GM18951 (cell line): ENCODE results near the gene PRSS12.
"Not testable (repeated sequence)": the region's sequence is repeated elsewhere in the genome, so short reads cannot be mapped to it uniquely, and the experiment has no call there.

ENCODE experiments used
- POLR2A ChIP-seq: IDR thresholded peaks from 4 replicates; pipeline ENCODE4 v1.6.1; 2011; ENCODE audit warnings: mild to moderate bottlenecking; ENCODE audit not compliant: insufficient read length, insufficient read depth; ENCODE audit errors: extremely low read depth
- in situ Hi-C: fragments of 300-500 bp; cut with MboI; formaldehyde crosslinking; loops from one replicate; pipeline ENCODE4 v1.12.0; 2022; ENCODE audit warnings: low sequenced_read_pairs, mixed read lengths, inconsistent platforms; ENCODE audit not compliant: unreplicated experiment

PRSS12 gene

DNA sequence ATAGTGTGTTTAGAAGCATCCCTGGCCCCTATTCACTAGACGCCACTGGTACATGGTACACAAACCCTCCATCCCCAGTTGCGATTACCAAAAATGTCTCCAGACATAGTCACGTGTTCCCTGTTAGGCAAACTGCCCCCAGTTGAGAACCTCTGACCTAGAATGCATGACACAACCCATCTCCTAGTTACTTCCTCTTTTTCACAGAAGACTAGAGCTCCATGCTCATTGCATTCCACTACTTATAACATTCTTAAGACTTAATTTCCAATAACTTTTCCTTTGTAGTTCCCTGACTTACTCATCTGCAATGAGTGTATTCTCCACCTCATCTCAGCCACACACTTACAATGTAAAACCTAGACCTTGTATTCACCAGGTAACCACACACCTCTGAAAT is 68.6 kb downstream of the PRSS12 start:
- TF ChIP-seq POLR2A = no peak
- in situ Hi-C loops = no loop called here

DNA sequence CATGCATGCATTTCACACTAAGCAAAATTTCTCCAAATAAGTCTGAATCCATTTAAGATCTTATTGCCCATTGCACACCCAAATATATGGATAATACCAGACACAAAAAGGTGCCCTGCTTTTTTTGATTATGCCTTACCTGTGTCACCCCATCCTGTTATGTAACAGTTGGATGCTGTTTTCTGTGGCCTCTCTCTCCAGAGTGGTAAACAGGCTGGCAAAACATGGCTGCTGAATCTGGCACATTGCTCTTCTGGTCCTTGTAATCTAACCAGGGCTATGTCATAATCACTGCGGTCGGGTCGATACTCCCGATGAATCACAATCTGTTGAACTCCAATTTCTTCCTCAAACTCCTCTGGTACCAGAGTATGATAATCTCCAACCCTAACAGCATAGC is 70.1 kb downstream of the PRSS12 start:
- in situ Hi-C loops = no loop called here
- TF ChIP-seq POLR2A = no peak

DNA sequence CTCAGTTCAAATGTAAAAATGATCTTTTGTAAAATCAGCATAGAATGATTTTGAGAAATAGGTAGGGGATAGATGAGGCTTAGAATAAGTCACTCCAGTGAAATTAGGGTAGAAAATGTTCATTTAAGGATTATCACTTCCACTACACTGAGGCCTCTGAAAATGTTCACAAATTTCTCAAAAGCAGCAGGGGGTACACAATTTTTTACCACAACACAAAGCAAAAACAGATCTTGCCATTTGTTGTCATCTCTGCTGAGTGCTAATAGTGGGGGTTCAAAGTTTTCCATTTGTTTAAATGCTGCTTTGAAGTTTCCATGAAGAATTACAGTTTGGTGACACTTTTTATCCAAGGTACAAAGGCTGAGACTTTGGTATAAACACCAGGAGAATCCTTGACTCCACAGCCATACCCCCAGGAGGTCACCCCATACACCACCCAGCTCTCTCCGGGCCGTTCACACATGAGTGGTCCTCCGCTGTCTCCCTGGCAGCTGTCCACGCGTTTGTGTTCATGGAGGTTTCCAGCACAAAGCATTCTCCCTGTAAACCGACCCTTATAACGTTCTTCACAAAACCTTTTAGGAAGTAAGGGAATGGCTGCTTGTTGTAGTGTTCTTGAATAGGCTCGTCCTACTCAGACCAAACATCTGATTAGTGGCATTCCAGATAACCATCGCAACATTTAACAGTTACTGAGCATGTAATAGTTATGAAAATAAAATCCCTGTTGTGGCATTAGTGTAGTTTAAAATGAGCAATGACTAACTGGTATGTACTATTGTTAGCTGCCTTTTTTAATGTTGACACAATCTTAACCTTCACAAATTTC is 71.0 kb downstream of the PRSS12 start:
- in situ Hi-C loops = no loop called here
- peak; percentile 61 for TF ChIP-seq POLR2A

DNA sequence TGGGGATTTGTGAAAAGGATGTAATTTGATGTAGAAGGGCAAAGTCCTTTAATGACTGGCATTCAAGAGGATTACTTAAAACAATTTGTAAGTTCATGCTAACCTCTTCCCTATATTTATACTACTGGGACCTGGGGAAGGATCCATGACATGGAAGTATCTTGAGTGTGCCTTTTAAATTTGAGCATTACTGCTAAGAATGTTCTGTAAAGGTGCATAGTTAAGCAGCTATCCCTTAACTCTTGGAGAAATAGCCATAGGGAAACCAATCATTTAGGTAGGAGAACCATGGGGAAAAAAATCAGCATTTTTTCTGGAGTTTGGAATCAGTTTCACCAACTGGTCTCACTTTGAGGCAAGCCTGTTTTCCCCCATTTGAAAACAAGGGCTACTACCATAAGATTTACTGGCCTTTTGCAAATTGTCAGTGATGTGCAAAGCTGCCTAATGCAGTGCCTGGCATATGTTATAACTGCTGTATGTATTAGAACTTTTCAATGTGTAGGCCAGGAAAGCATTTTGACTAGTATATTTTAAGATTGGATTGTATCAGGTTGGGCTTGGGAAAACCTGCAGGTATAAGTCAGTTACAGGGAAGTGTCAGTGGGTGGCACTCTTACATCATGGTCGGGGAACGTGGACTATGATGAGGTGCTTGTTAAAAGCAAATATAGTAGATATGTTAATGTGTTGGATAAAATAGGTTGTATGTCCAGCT is 72.1 kb downstream of the PRSS12 start:
- in situ Hi-C loops = no loop called here
- peak; percentile 45 for TF ChIP-seq POLR2A

DNA sequence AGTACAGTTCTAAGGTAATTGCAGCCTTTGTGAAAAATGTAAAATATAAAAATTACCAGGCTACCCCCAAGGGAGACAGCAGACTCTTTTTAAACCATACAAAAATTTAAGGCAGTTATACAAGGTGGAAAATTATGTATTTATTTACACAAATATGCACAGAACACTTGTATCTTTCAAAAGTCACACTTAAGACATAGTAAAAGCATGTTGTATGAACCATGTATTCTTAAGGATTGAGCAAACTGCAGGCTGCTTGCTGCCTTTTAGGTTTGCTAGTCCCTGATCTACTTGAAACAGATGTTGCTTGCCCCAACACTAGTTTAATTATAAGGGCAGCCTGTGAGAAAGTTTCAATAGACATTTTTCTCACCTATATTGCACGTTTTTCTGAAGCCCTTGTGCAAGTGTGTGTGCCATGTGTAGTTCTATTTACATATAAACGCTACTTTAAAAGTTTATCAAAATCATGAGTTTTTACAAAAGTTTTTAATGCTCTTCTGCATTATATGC is 72.8 kb downstream of the PRSS12 start:
- in situ Hi-C loops = no loop called here

DNA sequence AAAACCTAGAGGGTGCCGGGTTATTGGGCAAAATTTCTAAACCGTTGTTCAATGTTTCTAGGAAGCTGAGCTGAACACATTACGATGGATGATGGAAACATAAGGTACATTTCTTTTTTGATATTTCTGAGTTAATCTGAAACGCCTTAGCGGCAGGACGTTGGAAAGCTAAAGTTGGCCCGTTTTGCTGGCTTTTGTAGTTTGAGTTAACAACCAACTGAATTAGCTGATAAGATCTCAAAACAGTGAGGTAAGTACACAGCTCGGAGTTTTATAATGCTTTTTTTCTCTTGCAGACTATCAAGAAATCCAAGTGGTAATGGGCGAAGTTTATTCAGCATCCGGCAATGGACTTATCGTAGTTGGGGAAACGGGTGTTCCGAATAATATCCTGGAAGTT is 73.5 kb downstream of the PRSS12 start:
- TF ChIP-seq POLR2A = no peak
- in situ Hi-C loops = no loop called here

More for the DNA sequence above, 72.8 kb downstream of the PRSS12 start:
- no peak for TF ChIP-seq POLR2A

DNA sequence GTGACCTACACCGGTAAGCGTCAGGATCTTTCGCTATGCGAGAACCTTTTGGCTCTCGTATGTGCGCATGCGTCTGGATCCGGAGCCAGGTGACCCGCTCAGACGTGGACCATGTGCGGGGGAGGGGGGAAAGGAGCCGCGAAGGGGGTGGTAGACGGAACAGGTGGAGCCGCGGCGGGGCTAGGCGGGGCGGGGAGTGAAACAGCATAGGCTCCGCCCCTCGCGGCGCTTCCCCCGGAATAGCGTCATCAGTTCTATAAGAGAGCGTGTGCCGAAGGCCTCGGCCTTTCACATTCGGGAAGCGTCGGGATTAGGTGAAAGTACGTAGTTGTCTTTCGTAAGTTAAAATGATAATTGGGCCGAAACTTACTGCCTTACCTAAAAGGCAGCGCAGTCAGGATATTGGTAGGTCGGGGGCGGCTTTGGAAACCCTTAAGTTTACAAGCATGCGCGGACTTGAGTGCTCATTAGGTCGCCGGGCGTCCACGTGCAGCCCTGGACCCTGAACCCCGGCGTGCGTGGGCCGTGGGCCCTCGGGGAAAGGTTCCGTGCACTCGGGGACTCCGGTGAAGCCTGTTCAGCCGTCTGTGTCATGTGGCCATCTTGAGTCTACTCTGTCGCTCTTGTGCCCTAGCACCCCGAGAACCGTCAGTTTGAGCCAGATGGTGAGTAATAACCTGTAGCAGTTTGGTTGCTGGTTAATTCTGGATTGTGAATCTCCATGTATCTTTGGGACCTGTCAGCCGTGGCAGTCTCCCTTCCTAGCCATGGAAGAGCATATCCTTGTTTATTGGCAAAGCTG is 74.1 kb downstream of the PRSS12 start:
- in situ Hi-C loops = no loop called here
- peak; percentile 92 for TF ChIP-seq POLR2A

DNA sequence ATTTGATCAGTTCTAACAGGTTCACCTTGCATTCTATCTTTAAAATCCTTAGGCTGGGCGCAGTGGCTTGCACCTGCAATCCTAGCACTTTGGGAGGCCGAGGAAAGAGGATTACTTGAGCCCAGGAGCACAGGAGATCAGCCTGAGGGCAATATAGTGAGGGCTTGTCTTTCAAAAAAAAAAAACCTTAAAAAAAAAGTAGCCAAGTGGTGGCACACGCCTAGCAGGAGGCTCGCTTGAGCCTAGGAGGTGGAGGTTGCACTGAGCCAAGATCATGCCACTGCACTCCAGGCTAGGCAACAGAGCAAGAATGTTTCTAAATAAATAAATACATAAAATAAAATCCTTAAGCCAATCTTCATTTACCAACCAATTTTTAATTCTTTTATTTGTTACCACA is 75.6 kb downstream of the PRSS12 start:
- in situ Hi-C loops = no loop called here
- TF ChIP-seq POLR2A = no peak

DNA sequence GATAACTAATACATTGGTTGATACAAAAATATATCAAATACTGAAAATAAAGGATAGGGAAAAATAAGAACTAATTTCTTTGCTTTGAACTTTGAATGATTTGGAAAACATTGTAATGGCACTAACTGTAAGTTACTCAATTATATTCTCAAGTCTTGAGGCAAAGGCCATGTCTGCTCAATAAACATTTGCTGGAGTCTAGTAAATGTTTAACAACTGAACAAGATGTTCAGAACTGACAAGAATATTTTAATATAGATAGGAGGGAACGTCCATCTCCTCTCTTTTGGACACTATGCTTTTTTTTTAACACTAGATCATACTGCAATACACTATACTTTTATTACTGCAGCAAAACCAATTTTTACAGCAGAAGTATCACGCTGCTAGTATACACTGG is 76.2 kb downstream of the PRSS12 start:
- in situ Hi-C loops = no loop called here
- TF ChIP-seq POLR2A = no peak

DNA sequence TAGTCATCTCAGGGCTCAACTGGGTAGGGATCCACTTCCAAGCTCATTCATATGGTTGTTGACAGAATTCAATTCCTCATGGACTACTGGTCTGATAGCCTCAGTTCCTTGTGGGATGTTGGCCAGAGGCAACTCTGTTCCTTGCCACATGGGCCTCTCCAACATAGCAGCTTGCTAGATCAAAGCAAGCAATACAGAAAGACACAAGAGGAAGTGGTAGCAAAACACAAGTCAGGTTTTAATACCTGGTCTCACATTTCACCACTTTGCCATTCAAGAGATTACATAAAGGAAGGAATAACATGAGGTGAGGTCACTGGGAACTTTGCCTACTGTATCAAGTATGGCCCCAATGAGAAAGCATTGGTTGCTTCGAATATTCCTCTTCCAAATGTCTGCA is 79.2 kb downstream of the PRSS12 start:
- in situ Hi-C loops = no loop called here
- TF ChIP-seq POLR2A = no peak

DNA sequence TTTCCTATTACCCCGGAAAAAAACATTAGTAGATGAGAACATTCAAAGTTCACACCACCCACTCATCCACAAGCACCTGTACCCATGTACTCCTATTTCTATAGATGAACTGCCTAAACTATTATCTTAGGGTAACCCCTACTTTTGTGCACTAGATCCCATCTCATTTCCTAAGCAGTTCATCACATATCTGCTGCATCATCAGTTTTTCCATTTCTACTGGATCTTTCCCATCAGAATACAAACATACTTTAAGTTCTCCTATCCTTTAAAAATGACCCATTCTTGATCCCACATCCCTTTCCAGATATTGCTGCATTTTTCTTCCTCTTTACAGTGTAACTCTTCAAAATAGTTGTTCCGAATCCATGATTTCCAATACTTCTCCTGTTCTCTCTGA is 81.0 kb downstream of the PRSS12 start:
- in situ Hi-C loops = no loop called here
- no peak for TF ChIP-seq POLR2A

DNA sequence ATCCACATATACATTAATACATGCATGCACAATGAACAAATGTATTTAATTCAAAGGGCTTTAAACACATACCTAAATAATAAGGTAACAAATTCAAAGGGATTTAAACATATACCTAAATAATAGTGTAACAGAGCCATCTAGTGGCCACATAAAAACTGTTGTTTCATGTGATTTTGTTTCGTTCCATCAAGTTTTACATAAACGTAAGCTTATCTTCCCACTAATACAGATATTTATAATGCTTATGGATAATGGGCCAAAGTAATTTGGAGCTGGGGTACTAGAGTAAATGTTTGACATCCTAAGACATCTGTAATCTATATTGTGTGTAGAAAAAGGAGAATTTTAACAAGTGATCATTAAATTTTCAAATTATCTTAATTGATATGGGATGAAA is 82.3 kb downstream of the PRSS12 start:
- in situ Hi-C loops = no loop called here
- no peak for TF ChIP-seq POLR2A

DNA sequence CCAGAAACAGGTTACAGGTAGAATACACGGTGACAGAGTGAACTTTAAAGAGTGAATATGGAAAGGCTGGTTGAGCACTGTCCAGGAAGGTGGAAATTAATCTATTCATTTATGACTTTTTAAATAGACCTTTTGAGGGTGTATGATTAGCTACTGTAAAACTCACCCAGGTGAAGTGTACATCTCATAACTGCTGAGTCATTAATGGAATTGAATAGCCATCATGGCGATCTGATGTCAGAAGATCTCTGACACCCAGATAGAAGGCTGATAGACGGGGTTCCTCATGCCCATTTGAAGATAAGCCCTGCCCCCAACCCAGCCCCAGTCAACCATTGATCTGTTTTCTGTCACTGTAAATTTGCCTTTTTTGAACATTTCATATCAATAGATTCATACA is 84.0 kb downstream of the PRSS12 start:
- TF ChIP-seq POLR2A = no peak
- in situ Hi-C loops = no loop called here

DNA sequence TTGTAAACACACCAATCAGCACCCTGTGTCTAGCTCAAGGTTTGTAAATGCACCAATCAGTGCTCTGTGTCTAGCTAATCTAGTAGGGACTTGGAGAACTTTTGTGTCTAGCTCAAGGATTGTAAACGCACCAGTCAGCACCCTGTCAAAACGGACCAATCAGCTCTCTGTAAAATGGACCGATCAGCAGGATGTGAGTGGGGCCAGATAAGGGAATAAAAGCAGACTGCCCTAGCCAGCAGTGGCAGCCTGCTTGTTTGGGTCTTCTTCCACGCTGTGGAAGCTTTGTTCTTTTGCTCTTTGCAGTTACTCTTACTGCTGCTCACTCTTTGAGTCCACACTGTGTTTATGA is 86.7 kb downstream of the PRSS12 start:
- in situ Hi-C loops = not testable (repeated sequence)
